ENCODE measurements around the gene ARF1.

The ARF1 gene

GRCh38 chr1:228134591-228134990 is 52.1 kb downstream of the ARF1 start:
- DNase-seq, result no peak

DNA sequence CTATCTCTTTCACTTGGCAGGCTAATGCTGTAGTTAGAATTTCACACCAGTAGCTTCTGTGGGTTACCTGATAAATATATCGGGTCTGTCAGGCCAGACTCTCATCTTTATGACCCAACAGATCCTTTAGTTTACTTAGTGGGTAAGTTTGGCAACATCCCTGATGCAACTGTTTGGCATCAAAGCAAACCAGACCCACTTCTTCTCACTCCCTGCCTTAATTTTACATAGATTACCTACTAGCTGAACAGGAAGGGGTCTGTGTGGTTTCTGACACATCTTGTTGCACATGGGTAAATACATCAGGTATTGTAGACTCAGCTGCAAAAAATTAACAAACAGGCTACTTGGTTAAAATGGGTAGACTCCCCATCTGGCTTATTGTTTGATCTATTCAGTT is 54.4 kb downstream of the ARF1 start:
- DNase-seq, result no peak

GRCh38 chr1:228139406-228139930 is 57.0 kb downstream of the ARF1 start:
- no peak for DNase-seq

DNA sequence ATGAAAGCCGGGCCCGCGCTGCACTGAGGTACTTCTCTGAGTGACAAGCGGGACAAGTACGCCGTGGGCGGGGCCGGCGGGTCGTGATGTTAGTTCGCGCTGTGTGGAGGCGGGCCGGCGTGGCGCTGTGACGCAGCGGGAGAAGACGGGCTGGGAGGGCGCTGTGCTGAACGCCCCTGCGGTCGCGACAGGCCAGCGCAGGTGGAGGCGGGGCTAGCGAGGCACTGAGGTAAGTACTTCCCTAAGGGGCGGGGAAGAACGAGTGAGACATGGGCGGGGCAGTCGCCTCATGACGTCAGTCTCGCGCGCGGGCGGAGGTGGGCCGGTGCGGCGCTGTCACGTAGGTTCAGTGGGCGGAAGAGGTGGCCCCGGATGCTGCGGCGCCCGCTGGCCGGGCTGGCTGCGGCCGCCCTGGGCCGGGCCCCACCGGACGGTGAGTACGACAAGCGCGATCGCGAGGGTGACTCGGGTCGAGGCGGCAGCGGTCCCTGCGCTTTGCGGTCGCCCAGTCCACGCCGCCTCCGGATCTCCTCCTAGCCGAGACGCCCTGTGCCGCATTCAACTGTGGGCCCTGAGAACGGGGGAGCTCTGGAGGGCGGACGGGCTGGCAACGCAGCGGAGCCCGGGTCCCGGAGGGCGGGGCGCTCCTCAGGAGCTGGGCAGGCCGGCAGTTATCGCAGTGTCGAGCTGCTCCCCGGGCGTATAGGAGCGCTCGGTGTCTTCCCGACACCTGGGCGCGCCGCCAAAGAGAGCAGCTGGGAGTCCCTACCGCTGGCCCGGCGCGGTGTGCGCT is 57.6 kb downstream of the ARF1 start, which contains the start of gene GUK1:
Gene GUK1, plus strand, starts transcription at position 349 of the 793 bp plus-strand sequence. Its CDS starts 24 bp downstream, at position 373.
- peak; percentile 100 for DNase-seq

- no peak for DNase-seq
Measured at GRCh38 chr1:228140724-228141225, 58.3 kb downstream of the ARF1 start.

- DNase-seq, result peak; percentile 31
Measured at GRCh38 chr1:228141226-228142044, 58.9 kb downstream of the ARF1 start.

DNA sequence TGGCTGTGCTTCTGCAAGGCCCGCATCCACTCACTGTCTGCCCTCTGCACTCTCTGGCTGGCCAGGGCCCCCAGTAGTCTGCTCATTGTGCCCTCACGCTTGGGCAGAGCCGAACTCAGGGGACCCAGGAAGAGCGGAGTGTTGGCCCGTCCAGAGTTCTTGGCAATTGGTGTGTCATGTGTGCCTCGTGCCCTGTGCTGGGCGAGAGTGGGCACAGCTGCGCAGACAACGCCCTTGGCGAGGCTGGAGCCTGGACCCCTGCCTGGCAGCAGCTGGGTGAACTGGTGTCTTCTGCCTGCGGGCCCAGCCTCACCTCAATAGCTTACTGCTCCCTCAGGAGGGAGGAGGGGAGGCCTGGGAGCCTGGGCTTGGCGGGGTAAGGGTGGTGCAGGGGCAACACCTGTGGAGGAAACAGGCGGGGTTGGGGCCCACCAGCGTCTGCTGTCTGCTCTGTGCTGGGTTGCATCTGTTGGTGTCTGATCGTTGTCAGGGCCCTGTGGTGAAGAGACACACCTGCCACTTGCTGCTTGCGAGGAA is 59.7 kb downstream of the ARF1 start:
- no peak for DNase-seq

- DNase-seq, result no peak
Measured at GRCh38 chr1:228142701-228143136, 60.2 kb downstream of the ARF1 start.

DNA sequence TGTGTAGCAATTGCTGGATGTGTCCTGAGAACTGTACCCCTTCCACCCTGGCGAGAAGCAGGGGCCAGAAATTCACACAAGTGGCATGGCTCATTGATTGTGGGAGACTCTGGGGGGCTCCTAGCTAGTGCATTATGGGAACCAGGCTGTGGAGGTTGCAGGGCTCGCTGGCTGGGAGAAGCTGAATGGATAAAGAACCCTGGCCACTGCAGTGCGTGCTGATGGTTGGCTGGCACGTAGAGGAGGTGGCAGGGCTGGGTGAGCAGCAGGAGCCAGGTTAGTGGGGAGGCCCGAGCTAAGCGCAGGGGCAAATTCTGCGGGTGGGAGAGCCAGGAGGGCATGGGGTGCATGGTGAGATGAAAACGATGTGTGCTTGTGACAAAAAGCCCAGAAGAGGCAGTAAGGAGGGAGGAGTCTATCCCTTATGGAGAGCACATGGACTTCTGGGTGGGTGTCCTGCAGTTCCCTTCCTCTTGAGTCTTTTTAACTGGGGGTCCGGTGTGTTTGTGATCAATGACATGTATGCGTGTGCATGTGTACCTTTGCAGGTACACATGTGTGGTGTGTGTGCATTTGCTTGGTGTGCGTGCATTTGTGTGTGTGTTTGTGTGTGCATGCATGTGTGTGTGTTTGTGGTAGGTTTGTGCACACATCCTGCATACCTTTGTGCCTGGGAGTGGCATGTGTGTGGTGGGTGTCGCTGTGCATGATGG is 61.1 kb downstream of the ARF1 start:
- DNase-seq, result no peak

GRCh38 chr1:228144193-228144992 is 61.9 kb downstream of the ARF1 start:
- no peak for DNase-seq

GRCh38 chr1:228144993-228145343 is 62.5 kb downstream of the ARF1 start:
- DNase-seq, result no peak

- no peak for DNase-seq
Measured at GRCh38 chr1:228145463-228146416, 63.2 kb downstream of the ARF1 start.

GRCh38 chr1:228146417-228147150 is 64.1 kb downstream of the ARF1 start:
- DNase-seq, result no peak

DNA sequence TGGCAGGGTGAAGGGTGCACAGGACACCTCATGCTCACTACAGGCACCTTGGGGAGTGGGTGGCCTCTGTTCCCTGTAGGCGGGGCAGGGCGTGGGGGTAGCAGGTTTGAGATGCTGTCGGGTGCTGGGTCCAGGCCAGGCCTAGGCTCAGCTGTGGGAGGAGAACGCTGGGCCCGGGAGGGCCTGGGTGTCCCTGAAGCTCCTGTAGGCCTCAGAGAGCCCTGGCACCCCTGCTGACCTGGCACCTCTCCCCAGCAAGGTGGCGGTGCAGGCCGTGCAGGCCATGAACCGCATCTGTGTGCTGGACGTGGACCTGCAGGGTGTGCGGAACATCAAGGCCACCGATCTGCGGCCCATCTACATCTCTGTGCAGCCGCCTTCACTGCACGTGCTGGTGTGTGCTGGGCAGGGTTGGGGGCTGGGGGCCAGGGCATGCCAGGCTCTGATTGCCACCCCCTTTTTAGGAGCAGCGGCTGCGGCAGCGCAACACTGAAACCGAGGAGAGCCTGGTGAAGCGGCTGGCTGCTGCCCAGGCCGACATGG is 64.7 kb downstream of the ARF1 start:
- no peak for DNase-seq

- no peak for DNase-seq
Measured at GRCh38 chr1:228147768-228148167, 65.3 kb downstream of the ARF1 start.

DNA sequence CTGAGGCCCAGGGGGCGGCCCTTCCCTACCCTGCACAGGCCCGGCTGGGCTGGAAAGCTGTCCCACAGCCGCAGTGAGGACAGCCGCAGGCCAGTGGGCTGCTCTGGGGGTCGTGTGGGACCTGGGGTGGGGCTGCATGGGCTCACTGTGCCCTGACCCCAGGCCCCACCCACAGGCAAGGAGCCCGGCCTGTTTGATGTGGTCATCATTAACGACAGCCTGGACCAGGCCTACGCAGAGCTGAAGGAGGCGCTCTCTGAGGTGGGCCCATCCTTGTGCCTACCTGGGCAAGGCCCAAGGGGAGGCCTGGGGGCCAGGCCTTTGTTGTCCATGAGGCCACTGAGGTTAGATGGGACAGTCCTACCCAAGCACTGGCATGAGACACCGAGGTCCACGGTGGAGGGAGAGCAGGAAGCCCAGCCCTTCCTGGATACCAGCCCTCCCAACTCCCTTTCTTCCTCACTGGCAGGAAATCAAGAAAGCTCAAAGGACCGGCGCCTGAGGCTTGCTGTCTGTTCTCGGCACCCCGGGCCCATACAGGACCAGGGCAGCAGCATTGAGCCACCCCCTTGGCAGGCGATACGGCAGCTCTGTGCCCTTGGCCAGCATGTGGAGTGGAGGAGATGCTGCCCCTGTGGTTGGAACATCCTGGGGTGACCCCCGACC is 65.8 kb downstream of the ARF1 start:
- no peak for DNase-seq

All from stimulated activated CD4-positive, alpha-beta T cell treated with anti-CD3 and anti-CD28 coated beads, Interleukin-4, amount 100 ng/mL, for 24 hours (primary cell).